ENCODE data around the gene TRANK1.

DNA sequence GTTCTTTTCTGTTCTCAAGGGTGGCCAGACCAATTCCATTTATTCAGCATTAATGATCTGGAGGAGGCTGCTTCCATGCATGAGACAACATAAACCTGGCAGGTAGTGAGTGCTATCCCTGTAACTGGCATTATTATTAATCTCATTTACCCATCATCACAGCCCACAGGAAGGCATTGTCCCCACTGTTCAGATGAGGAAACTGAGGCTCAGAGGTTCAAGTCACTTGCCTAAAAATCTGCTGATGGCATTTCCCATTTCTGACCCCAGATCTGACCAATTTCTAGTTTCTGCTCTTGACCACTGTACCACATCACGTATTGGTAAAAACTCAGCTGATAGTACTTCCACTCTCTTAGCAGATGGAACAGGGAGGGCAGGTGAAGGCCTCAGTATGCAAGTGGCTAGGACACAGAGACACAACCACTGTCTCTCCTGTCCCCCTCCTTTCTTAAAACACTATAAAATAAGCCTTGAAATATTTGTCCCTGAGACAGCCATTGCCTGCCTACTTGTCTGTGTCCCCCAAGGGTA lies 36.1 kb downstream of the TRANK1 start:
- TF ChIP-seq, protein P1, sequence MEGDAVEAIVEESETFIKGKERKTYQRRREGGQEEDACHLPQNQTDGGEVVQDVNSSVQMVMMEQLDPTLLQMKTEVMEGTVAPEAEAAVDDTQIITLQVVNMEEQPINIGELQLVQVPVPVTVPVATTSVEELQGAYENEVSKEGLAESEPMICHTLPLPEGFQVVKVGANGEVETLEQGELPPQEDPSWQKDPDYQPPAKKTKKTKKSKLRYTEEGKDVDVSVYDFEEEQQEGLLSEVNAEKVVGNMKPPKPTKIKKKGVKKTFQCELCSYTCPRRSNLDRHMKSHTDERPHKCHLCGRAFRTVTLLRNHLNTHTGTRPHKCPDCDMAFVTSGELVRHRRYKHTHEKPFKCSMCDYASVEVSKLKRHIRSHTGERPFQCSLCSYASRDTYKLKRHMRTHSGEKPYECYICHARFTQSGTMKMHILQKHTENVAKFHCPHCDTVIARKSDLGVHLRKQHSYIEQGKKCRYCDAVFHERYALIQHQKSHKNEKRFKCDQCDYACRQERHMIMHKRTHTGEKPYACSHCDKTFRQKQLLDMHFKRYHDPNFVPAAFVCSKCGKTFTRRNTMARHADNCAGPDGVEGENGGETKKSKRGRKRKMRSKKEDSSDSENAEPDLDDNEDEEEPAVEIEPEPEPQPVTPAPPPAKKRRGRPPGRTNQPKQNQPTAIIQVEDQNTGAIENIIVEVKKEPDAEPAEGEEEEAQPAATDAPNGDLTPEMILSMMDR (optimal IDR thresholded peaks at IDR 0.05 in 1 of 3, IDR thresholded peaks at IDR 0.05 in 1 of 3, conservative IDR thresholded peaks at IDR 0.05 in 1 of 3; ENCODE audit: extremely low read depth in 1 of 3, insufficient read depth in 2 of 3, low read length in 3 of 3) = no peak
- TF ChIP-seq EZH2 (IDR thresholded peaks at IDR 0.05; ENCODE audit: low read length) = no peak

Data from keratinocyte (primary cell).